Neural cell (in vitro differentiated cells): Measurements from ENCODE around the gene TTLL12. TPM values are rescaled to one million over a fixed set of nuclear protein-coding genes. Genes with fewer than 3 reads are reported as not detected.

Experiments
- H2AFZ ChIP-seq: fragments of 200-600, 300-800 bp; sonication (generic), shearing (Covaris generic); 2 replicates; pipeline ENCODE4 v1.6.0; 2014; ENCODE audit warnings: low read depth, mild to moderate bottlenecking, antibody characterized with exemption, low read length, moderate library complexity
- H3F3A ChIP-seq: fragments of 200-600 bp; shearing (Covaris generic); 2 replicates; pipeline ENCODE4 v1.6.1; 2016; ENCODE audit warnings: mild to moderate bottlenecking, moderate library complexity, mixed read lengths, antibody characterized with exemption, low read length; ENCODE audit not compliant: insufficient read depth, poor library complexity, severe bottlenecking
- H3K27ac ChIP-seq: fragments of 200-600, 300-800 bp; sonication (generic), shearing (Covaris generic); 2 replicates; pipeline ENCODE4 v1.5.1; 2014; ENCODE audit warnings: mild to moderate bottlenecking, low read length, moderate library complexity
- H3K27me3 ChIP-seq: fragments of 300-800, 200-600 bp; sonication (generic), shearing (Covaris generic); 2 replicates; pipeline ENCODE4 v1.6.0; 2014; ENCODE audit warnings: mild to moderate bottlenecking, low read depth, low read length, moderate library complexity; ENCODE audit not compliant: insufficient read depth
- H3K36me3 ChIP-seq: fragments of 300-800, 200-600 bp; sonication (generic), shearing (Covaris generic); 2 replicates; pipeline ENCODE4 v1.5.1; 2014; ENCODE audit warnings: mild to moderate bottlenecking, antibody characterized with exemption, low read length, moderate library complexity; ENCODE audit not compliant: insufficient read depth
- H3K4me2 ChIP-seq: fragments of 300-800, 200-600 bp; sonication (generic), shearing (Covaris generic); 2 replicates; pipeline ENCODE4 v1.6.0; 2014; ENCODE audit warnings: mild to moderate bottlenecking, low read length
- H3K4me3 ChIP-seq: fragments of 300-800, 200-600 bp; sonication (generic), shearing (Covaris generic); 2 replicates; pipeline ENCODE4 v1.5.1; 2014; ENCODE audit warnings: mild to moderate bottlenecking, low read length, moderate library complexity
- H3K79me2 ChIP-seq: fragments of 200-600 bp; shearing (Covaris generic); replicated peaks from 2 replicates; pipeline ENCODE4 v1.6.0; 2014; ENCODE audit warnings: mild to moderate bottlenecking, low read length, moderate library complexity; ENCODE audit not compliant: insufficient read depth
- H3K9ac ChIP-seq: fragments of 300-800, 200-600 bp; sonication (generic), shearing (Covaris generic); 2 replicates; pipeline ENCODE4 v1.6.1; 2016; ENCODE audit warnings: mild to moderate bottlenecking, low read length, mixed read lengths
- H3K9me2 ChIP-seq: fragments of 200-600 bp; shearing (Covaris generic); 2 replicates; pipeline ENCODE4 v1.6.1; 2016; ENCODE audit warnings: mild to moderate bottlenecking, low read length, mixed read lengths; ENCODE audit not compliant: insufficient read depth
- H3K9me3 ChIP-seq: fragments of 200-600, 300-800 bp; sonication (generic), shearing (Covaris generic); 2 replicates; pipeline ENCODE4 v1.6.1; 2016; ENCODE audit warnings: mild to moderate bottlenecking, mixed run types, low read length, moderate library complexity, mixed read lengths
- H4K20me1 ChIP-seq: fragments of 200-600 bp; shearing (Covaris generic); 2 replicates; pipeline ENCODE4 v1.6.1; 2016; ENCODE audit warnings: mild to moderate bottlenecking, mixed run types; ENCODE audit not compliant: insufficient read depth
- EP300 ChIP-seq: fragments of 450-650 bp; conservative IDR thresholded peaks from 2 replicates; pipeline ENCODE4 v1.6.1; 2014; ENCODE audit warnings: antibody characterized with exemption, mild to moderate bottlenecking, moderate library complexity; ENCODE audit not compliant: poor library complexity, severe bottlenecking
- EZH2 ChIP-seq: fragments of 200-600, 300-800 bp; shearing (Covaris generic), sonication (generic); IDR thresholded peaks from 2 replicates; pipeline ENCODE4 v1.6.1; 2014; ENCODE audit warnings: antibody characterized with exemption, low read length, borderline replicate concordance, mild to moderate bottlenecking; ENCODE audit not compliant: insufficient read depth, poor library complexity, severe bottlenecking
- MXI1 ChIP-seq: fragments of 450-650 bp; conservative IDR thresholded peaks from 2 replicates; pipeline ENCODE4 v1.6.1; 2014; ENCODE audit warnings: antibody characterized with exemption, mild to moderate bottlenecking; ENCODE audit not compliant: poor library complexity, severe bottlenecking
- POLR2AphosphoS5 ChIP-seq: IDR thresholded peaks from 2 replicates; pipeline ENCODE4 v1.6.1; 2012
- RAD21 ChIP-seq: fragments of 450-650 bp; conservative IDR thresholded peaks from 2 replicates; pipeline ENCODE4 v1.6.1; 2014; ENCODE audit warnings: antibody characterized with exemption, mild to moderate bottlenecking, moderate library complexity
- SMC3 ChIP-seq: fragments of 450-650 bp; conservative IDR thresholded peaks from 2 replicates; pipeline ENCODE4 v1.6.1; 2014; ENCODE audit warnings: antibody characterized with exemption, mild to moderate bottlenecking, moderate library complexity; ENCODE audit not compliant: poor library complexity
- TAF1 ChIP-seq: IDR thresholded peaks from 2 replicates; pipeline ENCODE4 v1.6.1; 2012; ENCODE audit warnings: low read depth
- polyA plus RNA-seq: library from polyadenylated mRNA; depleted of rRNA; stranded (reverse); fragments of >200 nt; gene quantifications from 2 replicates; pipeline ENCODE4 v1.2.3, GENCODE V29; 2014
- TF ChIP-seq, protein P1 (sequence below): fragments of 450-650 bp; IDR thresholded peaks from 2 replicates; pipeline ENCODE4 v1.5.1; 2014; ENCODE audit warnings: antibody characterized with exemption, mild to moderate bottlenecking, moderate library complexity; ENCODE audit not compliant: poor library complexity, severe bottlenecking
- TF ChIP-seq, protein P2 (sequence below): IDR thresholded peaks from 2 replicates; pipeline ENCODE4 v1.6.1; 2012; ENCODE audit warnings: borderline replicate concordance

Gene TTLL12
- polyA plus RNA-seq, 1 donor from 2014 or later = 22.2 TPM

DNA sequence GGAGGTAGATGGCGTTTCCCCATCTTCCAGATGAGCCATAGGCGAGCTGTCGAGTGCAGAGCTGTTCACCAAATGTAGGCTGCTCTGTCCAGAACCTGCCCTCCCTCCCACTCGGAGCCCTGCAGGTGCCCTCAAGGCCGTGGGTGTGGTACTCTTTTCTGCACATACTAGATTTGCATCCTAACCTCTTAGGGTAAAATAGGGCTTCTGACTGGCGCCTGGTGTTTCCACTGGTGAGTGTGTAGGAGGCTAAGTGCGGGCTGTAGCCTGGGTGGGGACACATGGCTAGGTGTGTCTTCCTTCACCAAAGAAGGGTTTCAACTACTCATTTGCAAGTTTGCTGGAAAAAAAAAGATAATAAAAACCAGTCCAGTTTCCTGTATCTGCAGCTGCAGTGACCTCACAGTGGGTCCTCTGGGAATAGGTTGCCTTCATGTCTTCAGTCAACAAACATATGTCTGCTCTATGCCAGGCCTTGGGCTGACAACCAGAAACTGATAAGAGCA lies 67.9 kb downstream of the TTLL12 start:
- Histone ChIP-seq H2AFZ (no peak overlapping the region), H3K27ac (no peak overlapping the region), H3K4me3 (no peak overlapping the region), H3K36me3 (no peaks in the 10 kb centered on the region), H3K79me2 (no peaks in the 10 kb centered on the region), H3K4me2 (no peak overlapping the region), H4K20me1 (no peaks in the 10 kb centered on the region), H3F3A (no peaks in the 10 kb centered on the region), H3K27me3 (no peaks in the 10 kb centered on the region), H3K9ac (no peak overlapping the region), H3K9me3 (no peaks in the 10 kb centered on the region), H3K9me2 (no peaks in the 10 kb centered on the region)
- no peak for TF ChIP-seq TAF1
- TF ChIP-seq, protein P1, sequence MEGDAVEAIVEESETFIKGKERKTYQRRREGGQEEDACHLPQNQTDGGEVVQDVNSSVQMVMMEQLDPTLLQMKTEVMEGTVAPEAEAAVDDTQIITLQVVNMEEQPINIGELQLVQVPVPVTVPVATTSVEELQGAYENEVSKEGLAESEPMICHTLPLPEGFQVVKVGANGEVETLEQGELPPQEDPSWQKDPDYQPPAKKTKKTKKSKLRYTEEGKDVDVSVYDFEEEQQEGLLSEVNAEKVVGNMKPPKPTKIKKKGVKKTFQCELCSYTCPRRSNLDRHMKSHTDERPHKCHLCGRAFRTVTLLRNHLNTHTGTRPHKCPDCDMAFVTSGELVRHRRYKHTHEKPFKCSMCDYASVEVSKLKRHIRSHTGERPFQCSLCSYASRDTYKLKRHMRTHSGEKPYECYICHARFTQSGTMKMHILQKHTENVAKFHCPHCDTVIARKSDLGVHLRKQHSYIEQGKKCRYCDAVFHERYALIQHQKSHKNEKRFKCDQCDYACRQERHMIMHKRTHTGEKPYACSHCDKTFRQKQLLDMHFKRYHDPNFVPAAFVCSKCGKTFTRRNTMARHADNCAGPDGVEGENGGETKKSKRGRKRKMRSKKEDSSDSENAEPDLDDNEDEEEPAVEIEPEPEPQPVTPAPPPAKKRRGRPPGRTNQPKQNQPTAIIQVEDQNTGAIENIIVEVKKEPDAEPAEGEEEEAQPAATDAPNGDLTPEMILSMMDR = no peak
- TF ChIP-seq RAD21 = no peak
- TF ChIP-seq POLR2AphosphoS5 = no peak
- TF ChIP-seq EZH2 = no peak
- TF ChIP-seq EP300 = no peak
- TF ChIP-seq, protein P2, sequence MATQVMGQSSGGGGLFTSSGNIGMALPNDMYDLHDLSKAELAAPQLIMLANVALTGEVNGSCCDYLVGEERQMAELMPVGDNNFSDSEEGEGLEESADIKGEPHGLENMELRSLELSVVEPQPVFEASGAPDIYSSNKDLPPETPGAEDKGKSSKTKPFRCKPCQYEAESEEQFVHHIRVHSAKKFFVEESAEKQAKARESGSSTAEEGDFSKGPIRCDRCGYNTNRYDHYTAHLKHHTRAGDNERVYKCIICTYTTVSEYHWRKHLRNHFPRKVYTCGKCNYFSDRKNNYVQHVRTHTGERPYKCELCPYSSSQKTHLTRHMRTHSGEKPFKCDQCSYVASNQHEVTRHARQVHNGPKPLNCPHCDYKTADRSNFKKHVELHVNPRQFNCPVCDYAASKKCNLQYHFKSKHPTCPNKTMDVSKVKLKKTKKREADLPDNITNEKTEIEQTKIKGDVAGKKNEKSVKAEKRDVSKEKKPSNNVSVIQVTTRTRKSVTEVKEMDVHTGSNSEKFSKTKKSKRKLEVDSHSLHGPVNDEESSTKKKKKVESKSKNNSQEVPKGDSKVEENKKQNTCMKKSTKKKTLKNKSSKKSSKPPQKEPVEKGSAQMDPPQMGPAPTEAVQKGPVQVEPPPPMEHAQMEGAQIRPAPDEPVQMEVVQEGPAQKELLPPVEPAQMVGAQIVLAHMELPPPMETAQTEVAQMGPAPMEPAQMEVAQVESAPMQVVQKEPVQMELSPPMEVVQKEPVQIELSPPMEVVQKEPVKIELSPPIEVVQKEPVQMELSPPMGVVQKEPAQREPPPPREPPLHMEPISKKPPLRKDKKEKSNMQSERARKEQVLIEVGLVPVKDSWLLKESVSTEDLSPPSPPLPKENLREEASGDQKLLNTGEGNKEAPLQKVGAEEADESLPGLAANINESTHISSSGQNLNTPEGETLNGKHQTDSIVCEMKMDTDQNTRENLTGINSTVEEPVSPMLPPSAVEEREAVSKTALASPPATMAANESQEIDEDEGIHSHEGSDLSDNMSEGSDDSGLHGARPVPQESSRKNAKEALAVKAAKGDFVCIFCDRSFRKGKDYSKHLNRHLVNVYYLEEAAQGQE = no peak
- no peak for TF ChIP-seq MXI1
- TF ChIP-seq SMC3 = no peak

DNA sequence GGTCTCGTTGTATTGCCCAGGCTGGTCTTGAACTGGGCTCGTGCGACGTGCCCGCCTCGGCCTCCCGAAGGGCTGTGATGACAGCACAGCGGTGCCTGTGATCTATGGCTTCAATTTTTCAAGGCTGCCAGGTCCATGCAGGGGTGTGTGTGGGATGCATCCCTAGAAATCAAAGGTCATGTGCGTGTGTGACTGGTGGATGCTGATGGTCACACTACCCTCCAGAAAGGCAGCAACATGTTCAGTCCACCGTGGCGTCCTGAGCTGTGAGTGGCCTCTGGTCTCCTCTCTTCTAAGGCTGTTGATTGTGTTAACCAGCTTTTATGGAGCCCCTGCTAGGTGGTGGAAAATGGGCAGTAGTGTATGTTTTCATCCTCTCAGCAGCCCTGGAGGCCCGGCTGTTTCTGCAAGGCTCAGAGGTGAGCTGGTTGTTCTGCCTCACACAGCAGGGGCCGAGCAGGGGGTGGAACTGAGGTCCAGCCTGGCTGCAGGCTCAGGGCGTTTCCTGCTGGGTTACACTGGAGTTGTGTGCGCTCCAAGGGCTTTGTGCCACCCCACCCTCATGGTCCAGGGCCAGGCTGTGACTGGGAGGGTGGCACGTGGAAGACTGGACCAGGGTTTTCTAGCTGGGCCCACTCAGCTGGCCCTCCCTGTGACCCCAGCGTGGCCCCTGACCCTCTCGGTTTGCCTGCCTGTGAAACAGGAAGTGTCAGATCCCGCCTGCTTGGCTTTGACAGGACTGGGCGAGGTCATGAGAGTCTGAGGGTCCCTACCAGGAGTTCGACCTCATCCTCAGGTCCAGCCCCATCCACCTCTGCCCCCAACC lies 68.7 kb downstream of the TTLL12 start:
- Histone ChIP-seq H3K4me3 (no peak overlapping the region), H2AFZ (no peak overlapping the region)
- no peak for TF ChIP-seq EZH2
- TF ChIP-seq TAF1 = no peak
- TF ChIP-seq SMC3 = no peak
- TF ChIP-seq, protein P2 = no peak
- TF ChIP-seq POLR2AphosphoS5 = no peak
- no peak for TF ChIP-seq RAD21
- TF ChIP-seq MXI1 = no peak

More for the DNA sequence above, 68.7 kb downstream of the TTLL12 start:
- Histone ChIP-seq H3K9ac (no peak overlapping the region), H3K79me2 (no peaks in the 10 kb centered on the region), H3F3A (no peaks in the 10 kb centered on the region), H4K20me1 (no peaks in the 10 kb centered on the region), H3K4me2 (no peak overlapping the region), H3K36me3 (no peaks in the 10 kb centered on the region), H3K27ac (no peak overlapping the region), H3K27me3 (no peaks in the 10 kb centered on the region), H3K9me3 (no peaks in the 10 kb centered on the region), H3K9me2 (no peaks in the 10 kb centered on the region)
